HG03025 (cell line): ENCODE data around the gene SORBS1.

Experiments used
- ATAC-seq: cut with Tn5 transposase; IDR thresholded peaks from one replicate; pipeline ENCODE4 v1.9.1; 2021; ENCODE audit warnings: mild to moderate bottlenecking, moderate library complexity; ENCODE audit not compliant: unreplicated experiment, low FRiP score

Gene SORBS1

GRCh38 chr10:95331596-95332130 is 229.5 kb downstream of the SORBS1 start:
- no peak for ATAC-seq

GRCh38 chr10:95330966-95331453 is 230.2 kb downstream of the SORBS1 start:
- ATAC-seq = no peak

DNA sequence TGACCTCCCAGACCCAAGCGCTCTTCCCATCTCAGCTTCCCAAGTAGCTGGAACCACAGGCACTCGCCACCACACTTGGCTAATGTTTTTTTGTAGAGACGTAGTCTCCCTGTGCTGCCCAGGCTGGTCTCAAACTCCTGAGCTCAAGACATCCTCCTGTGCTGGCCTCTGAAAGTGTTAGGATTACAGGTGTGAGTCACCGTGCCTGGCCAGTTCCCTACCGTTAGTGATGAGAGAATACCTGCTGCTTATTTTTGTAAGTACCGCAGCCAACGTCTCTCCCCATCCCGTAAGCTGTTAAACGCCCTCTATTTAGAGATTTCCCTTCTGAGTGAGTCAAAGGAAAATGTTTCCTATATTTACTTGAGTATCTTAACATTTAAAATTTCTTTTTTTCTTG is 231.9 kb downstream of the SORBS1 start:
- ATAC-seq = no peak

DNA sequence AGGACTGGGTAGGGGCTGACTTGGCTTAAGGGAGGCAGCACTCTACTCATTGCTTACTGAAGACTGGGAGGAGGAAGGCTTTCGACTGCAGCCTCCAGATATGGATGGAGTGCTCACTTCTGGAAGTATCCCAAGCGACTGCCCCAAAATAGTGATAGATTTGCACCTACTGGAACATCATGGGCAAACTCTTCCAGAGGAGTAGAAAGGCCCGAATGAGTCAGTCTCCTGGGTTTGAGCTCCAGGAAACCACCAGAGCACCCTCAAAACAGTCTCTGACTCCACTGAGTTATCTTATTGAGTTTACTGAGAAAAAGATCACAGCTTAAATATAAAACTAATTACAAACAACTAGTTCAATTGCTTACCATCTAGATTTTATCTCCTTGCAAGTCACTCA is 233.2 kb downstream of the SORBS1 start:
- no peak for ATAC-seq

- ATAC-seq = no peak
Observed at GRCh38 chr10:95327367-95327766, 233.8 kb downstream of the SORBS1 start.

DNA sequence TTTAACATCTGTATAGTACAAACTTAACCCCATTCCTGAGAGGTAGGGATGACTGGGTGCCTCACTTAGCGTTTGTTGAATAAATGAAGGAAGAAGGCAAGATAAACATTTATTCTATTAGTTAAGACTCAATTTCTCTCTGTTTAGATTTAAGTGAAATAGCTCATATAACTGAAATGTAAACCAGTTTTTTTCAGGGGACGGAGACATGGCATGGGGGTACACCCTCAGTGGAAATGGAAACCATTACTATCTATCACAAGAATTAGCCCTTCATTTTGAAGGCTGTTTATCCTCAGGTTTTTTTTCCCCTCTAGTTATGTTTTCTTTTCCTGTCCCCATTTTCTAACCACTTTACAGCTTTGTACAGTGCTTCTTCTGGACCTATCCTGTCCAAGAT is 234.8 kb downstream of the SORBS1 start:
- ATAC-seq = no peak

DNA sequence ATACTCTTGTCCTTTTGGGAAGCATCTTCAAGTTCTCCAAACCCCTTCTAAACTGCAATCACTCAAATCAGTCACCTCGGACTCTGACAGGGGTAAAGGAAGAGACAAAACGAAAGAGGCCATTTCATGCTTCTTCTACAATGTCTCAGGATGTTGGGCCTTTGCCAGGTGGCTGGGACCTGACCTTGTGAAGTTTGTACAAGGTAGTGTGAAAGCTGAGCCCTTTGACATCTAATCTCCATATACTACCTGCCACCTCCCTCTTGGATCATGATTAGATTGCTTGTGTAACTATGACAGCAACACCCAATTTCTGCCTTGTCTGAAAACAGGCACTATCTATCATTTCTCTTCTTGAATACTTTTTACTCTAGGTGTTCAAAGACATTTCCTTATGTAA is 235.3 kb downstream of the SORBS1 start:
- no peak for ATAC-seq

DNA sequence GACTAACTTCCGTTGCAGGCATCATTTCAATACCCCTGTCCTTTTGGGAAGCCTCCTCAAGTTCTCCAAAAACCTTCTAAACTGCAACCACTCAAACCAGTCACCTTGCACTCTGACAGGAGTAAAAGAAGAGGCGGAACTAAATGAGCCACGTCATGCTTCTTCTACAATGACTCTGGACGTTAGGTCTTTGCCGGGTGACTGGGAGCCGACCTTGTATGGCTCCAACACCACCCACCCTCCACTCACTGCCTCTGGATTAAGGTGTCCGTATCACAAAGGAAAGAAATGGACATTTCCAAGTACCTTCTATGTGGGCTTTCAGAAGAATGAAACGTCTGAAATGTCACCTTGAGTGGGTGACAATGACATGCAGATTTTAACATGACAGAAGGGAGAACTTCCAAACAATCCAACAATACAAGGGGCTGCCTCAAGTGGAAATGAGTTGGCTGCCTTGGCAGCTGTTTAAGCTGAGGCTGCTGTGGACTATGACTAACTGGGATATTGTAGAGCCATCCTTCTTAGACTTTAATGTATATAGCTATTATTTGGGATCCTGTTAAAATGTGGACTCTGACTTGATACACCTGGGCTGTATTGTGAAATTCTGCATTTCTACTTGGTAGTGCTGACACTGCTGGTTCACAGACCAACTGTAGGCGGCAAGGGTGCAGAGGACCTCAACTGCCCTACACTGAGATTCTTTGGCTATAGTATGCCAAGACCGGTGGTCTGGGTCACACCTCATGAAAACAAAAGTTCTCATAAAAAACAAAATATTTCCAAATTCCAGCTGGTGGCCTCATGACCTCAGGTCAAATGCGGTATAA is 236.5 kb downstream of the SORBS1 start:
- ATAC-seq = no peak

GRCh38 chr10:95321554-95322301 is 239.4 kb downstream of the SORBS1 start:
- ATAC-seq = no peak

- ATAC-seq = no peak
Observed at GRCh38 chr10:95319239-95319638, 241.9 kb downstream of the SORBS1 start.

DNA sequence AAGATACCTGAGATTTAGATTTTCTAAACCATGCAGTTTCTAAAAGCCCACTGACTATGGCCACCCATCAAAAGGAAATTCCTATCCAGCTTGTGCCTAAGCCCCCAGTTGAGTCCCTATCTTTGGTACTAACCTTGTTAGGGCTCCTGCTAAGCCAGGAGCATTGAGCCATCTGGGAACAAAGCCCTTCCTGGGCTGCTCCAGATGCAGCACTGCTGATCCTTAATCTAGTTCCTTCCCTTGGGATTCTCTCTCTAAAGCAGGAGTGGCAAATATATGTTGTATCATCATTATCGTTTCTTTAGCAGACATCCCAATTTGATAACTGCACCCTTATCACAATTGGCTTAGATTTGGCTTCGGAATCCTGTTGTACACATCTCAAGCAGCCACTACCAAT is 245.7 kb downstream of the SORBS1 start:
- ATAC-seq = no peak

DNA sequence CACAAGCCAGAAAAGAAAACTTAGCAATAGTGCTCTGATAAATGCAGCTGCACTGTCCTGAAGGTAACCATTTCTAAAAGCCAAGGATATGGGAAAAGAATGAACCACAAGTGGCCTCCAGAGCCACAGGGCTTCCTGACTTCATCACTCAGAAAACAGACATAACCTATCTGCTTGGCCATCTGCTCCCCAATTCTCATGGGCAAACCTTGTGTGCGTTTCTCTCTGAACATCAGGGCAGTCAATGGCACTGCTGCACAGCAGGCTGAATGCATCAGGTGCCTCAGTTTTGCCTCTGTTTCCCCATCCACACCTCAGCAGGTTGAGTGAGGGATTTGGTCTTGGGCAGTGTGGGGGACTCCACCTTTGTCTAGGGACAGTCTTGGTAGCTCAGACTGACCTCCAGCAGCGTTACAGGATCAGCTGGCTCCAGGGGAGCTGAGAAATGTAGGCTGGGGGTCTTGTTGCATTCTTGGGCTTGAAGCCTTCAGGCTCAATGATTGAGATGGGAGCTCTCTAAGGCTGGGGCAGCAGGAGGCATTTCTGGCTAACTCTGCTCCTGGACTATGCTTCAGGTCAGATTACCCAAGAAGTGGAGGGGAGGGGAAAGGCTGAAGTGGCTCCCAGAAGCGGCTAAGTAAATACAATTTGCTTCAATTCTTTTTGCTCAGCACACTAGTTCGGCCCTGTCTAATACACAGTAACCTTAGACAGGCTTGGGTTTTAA is 246.8 kb downstream of the SORBS1 start:
- no peak for ATAC-seq

DNA sequence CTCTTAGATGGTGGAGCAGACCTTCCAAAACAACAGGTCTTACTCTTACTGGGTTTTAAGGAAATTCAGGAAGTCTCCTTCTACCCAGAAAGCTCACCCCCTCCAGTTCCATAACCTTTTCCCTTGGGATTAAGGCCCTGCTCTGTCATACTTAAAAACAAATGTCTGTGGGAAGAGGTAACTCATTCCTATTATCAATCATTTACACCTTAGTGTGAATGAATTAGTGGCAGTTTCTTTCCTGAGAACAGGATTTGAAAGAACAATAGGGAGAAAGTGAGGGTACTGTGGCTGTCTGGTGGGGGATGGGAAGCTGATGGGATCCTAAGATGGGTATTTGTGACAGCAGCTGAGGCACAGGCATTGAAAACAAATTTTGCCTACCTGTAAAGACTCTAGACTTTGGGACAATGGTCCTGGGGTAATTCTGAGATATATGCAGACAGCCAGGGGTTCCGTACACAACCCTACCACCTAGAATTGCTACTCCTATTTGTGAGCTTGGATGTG is 248.1 kb downstream of the SORBS1 start:
- no peak for ATAC-seq

GRCh38 chr10:95312257-95312656 is 248.9 kb downstream of the SORBS1 start:
- no peak for ATAC-seq

DNA sequence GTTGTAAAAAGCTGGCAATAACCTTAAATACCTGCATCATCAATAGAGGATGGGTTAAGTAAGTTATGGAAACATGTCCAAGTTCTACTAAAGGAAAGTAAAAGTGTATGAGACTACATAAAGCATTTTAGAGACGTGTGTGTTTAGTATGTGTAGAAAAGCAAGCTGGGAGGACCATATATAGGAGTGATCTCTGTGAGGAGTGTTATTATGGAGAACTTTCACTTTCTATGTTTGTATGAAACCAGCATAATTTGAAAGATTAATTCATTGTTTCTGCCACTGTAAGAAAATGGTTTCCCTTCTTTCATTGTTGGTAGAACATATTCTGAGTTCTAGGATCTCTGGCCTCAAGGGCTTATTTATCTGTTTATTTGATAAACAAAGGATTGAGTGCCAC is 251.2 kb downstream of the SORBS1 start:
- no peak for ATAC-seq

- ATAC-seq = no peak
Observed at GRCh38 chr10:95308389-95309302, 252.5 kb downstream of the SORBS1 start.

DNA sequence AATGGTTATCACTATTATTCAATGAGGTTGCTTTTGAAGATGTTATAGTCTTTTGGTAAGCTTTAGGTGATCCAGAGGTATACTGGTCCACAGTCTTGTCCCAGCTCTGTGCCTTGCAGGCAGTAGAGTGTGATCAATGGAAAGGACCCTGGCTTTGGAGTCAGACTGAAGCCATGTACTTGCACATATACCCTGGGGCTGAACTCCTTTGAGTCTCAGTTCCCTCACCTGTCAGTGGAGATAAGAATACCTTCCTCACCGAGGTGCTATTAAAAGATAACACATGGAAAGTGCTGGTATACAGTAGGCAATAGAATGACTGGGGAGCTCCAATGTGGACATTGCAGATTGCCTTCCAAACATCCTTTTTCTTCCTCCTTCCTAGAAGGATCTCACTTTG is 254.3 kb downstream of the SORBS1 start:
- ATAC-seq = no peak

DNA sequence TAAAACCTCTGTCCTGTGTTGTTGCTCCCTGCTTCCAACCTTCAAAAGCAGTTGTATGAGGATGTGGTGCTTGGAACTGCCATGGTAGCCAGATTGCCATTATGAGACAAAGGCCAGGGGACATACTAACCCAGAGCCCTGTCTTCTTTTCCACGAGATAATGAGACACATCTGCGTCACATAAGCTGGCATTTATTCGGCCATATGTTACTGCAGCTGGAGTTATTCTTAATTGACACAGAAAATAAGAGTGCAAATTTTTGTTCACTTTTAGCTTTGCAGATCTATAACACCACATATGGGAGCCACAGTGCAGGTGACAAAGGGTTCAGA is 254.9 kb downstream of the SORBS1 start:
- no peak for ATAC-seq

GRCh38 chr10:95305606-95306317 is 255.4 kb downstream of the SORBS1 start:
- no peak for ATAC-seq
